ENCODE measurements around the gene ULK4.
"Not testable (repeated sequence)": the region's sequence is repeated elsewhere in the genome, so short reads cannot be mapped to it uniquely, and the experiment has no call there.

ULK4 gene

GRCh38 chr3:41477399-41478014, 484.4 kb downstream of the ULK4 start:
- H3K4me3 ChIP-seq (ENCODE audit: low read depth, low read length) = no peak overlapping the region
- no peak for DNase-seq (ENCODE audit: low read depth)

GRCh38 chr3:41469083-41469482, 492.8 kb downstream of the ULK4 start:
- no peak for DNase-seq (ENCODE audit: low read depth)

GRCh38 chr3:41467481-41467880, 494.4 kb downstream of the ULK4 start:
- no peak overlapping the region for H3K4me3 ChIP-seq (ENCODE audit: low read depth, low read length)
- no peak for DNase-seq (ENCODE audit: low read depth)

More at GRCh38 chr3:41469083-41469482, 492.8 kb downstream of the ULK4 start:
- no peak overlapping the region for H3K4me3 ChIP-seq (ENCODE audit: low read depth, low read length)

DNA sequence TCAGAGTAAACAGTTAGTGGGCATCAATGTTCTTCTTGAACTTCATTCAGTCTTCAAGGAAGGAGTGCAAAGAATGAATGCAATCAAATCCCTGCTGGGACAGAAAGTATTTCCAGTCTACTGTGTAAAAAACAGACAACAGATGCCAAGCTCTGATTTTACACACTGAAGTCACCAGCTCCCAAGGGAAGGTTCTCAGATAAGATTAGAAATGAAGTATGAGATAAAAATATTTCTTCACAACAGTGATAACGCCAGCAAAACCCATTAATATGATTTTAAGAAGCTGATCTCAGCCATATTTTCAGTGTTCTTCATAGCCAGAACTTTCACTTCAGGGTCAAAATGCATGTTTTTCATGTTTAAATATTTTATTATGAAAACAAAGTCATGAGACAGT, 497.0 kb downstream of the ULK4 start:
- H3K4me3 ChIP-seq (ENCODE audit: low read depth, low read length) = no peak overlapping the region
- no peak for DNase-seq (ENCODE audit: low read depth)

DNA sequence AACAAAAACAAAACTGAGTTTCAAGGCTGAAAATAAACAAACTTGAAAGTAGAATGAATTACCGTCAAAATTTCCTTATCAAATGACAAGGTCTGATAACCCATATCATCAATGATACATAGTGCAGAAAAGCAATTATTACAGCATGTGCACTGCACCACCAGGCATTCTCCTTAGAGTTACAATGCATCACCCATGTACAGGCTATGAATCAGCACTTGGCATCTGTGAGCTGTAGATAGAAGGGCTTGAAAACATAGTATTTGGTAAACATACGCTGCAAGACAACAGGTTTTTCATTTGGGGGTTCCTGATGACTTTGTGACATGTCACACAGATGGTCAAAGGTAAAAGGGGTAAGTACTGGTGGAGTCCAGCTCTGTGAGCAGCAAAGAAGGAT, 497.5 kb downstream of the ULK4 start:
- H3K4me3 ChIP-seq (ENCODE audit: low read depth, low read length) = no peak overlapping the region
- DNase-seq (ENCODE audit: low read depth) = no peak

GRCh38 chr3:41462103-41462691, 499.7 kb downstream of the ULK4 start:
- no peak for DNase-seq (ENCODE audit: low read depth)
- no peak overlapping the region for H3K4me3 ChIP-seq (ENCODE audit: low read depth, low read length)

GRCh38 chr3:41460736-41461135, 501.2 kb downstream of the ULK4 start:
- H3K4me3 ChIP-seq (ENCODE audit: low read depth, low read length) = no peak overlapping the region
- DNase-seq (ENCODE audit: low read depth) = no peak

- no peak for DNase-seq (ENCODE audit: low read depth)
- H3K4me3 ChIP-seq (ENCODE audit: low read depth, low read length) = no peak overlapping the region
These were observed 504.7 kb downstream of the ULK4 start for GRCh38 chr3:41457176-41457575.

DNA sequence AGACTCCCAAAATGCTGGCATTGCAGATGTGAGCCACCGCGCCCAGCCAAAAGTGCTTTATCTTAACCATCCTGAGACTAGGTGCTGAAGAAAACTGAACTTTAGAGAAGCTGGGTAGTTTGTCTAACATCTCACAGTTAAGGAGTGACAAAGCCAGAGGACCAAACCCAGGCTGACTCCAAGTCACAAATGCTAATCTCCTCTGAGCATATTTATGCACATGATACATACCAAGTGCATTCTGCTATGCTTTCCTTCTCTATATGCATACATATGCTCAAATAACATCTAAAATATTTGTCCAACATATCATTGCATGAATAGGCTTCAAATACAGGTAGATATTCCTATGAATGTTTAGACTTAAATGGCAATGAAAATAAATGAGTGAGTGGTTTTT, 505.7 kb downstream of the ULK4 start:
- no peak for DNase-seq (ENCODE audit: low read depth)

DNA sequence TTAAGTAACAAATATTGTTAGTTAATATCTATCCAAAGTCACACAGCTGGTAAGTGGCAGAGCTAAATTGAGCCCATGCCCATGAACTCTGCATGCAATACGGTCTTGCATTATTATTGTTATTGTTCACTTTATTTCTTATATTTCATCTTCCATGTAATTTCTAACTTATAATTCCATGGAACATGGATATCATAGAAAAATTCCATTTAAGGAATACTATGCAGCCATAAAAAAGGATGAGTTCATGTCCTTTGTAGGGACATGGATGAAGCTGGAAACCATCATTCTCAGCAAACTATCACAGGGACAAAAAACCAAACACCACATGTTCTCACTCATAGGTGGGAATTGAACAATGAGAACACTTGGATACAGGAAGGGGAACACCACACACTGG, 508.3 kb downstream of the ULK4 start:
- H3K4me3 ChIP-seq (ENCODE audit: low read depth, low read length); DNase-seq (ENCODE audit: low read depth): not testable (repeated sequence)

More for the DNA sequence above, 505.7 kb downstream of the ULK4 start:
- no peak overlapping the region for H3K4me3 ChIP-seq (ENCODE audit: low read depth, low read length)

DNA sequence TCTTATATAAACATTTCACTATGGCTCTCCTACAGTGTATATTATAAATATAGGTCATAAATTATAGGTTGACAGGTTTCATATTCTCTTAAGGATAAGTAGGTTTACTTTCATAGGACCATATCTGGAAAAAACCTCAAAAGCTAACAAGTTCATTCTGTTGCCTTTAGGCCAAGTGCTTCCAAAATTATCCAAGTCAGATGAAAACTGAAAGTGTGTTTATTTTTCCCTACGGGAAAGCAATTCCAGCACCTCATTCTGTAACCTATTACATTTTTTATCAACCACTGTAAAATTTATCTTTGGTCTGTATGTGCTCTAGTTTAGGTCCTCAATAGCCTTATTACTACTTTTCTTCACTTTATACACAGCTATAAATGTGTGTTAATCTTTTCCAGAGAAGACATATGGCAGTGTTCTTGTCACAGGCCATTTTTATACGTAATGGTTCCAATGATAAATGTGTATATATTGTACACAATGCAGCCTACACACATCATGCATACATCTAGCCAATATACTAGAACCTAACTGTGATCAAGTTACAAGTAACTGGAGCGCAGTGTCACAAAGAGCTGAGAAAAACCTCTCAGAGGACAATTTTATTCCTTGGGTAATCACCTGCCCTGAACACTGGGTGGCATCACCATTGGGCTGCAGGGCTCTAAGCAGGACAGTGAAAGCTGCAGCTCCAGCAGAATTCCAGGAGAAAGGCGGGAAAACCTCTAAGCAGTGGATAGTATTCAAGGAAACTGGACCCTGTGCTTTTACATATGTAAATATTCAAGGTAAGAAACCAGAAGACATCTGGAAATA, 511.3 kb downstream of the ULK4 start:
- no peak for DNase-seq (ENCODE audit: low read depth)
- no peak overlapping the region for H3K4me3 ChIP-seq (ENCODE audit: low read depth, low read length)

- DNase-seq (ENCODE audit: low read depth) = no peak
- H3K4me3 ChIP-seq (ENCODE audit: low read depth, low read length) = no peak overlapping the region
These were observed 513.5 kb downstream of the ULK4 start for GRCh38 chr3:41448396-41448795.

GRCh38 chr3:41447701-41448100, 514.2 kb downstream of the ULK4 start:
- no peak for DNase-seq (ENCODE audit: low read depth)
- H3K4me3 ChIP-seq (ENCODE audit: low read depth, low read length) = no peak overlapping the region

GRCh38 chr3:41446316-41446715, 515.6 kb downstream of the ULK4 start:
- not testable (repeated sequence) for DNase-seq (ENCODE audit: low read depth); H3K4me3 ChIP-seq (ENCODE audit: low read depth, low read length)

- H3K4me3 ChIP-seq (ENCODE audit: low read depth, low read length) = no peak overlapping the region
- no peak for DNase-seq (ENCODE audit: low read depth)
These were observed 520.3 kb downstream of the ULK4 start for GRCh38 chr3:41441568-41441967.

DNA sequence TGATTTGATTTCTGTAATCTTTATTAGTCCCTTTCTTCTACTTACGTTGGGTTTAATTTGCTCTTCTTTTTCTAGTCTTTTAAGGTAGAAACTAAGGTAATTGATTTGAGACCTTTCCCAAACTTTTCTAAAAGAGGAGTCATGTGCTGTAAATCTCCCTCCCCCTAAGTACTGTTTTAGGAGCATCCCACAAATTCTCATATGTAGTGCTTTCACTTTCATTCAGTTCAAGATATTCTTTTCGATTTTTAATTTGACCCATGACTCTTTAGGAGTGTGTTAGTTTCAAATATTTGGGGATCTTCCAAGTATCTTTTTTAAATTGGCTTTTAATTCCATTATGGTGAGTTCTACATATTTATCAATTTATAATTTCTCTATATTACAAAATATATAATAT, 520.8 kb downstream of the ULK4 start:
- no peak overlapping the region for H3K4me3 ChIP-seq (ENCODE audit: low read depth, low read length)
- DNase-seq (ENCODE audit: low read depth) = no peak

DNA sequence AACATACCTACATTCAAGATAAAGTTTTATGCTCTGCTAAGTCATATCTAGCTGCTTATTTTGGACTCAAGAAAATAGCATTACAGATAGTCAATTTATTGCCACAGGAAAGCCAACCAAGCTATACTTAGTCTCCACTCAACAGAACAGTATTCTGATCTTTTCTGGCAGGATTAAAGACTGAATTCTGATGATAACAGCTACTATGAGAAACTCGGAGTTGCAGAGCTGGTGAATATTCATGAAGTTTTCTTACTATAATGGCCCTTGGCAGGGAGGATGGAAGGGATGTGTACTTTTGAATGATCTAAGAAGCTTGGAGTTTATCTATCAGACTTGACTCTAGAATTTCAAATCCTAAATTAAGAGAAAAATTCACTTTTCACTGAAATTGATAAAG, 524.9 kb downstream of the ULK4 start:
- H3K4me3 ChIP-seq (ENCODE audit: low read depth, low read length) = no peak overlapping the region
- DNase-seq (ENCODE audit: low read depth) = no peak

GRCh38 chr3:41434781-41435180, 527.1 kb downstream of the ULK4 start:
- DNase-seq (ENCODE audit: low read depth) = no peak
- H3K4me3 ChIP-seq (ENCODE audit: low read depth, low read length) = no peak overlapping the region

GRCh38 chr3:41431386-41431785, 530.5 kb downstream of the ULK4 start:
- no peak for DNase-seq (ENCODE audit: low read depth)
- no peak overlapping the region for H3K4me3 ChIP-seq (ENCODE audit: low read depth, low read length)

DNA sequence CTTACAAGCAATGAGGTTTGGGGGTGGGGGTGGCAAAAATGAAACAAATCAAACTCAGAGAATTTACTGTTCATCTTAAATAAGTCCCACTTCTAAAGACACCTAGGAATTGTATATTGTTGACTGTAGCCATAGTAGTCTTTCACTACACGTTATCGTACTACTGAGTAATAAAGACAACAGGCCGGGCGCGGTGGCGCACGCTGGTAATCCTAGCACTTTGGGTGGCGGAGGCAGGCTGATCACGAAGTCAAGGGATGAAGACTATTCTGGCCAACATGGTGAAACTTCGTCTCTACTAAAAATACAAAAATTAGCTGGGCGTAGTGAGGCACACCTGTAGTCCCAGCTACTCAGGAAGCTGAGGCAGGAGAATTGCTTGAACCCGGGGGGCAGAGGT, 531.0 kb downstream of the ULK4 start:
- no peak overlapping the region for H3K4me3 ChIP-seq (ENCODE audit: low read depth, low read length)
- no peak for DNase-seq (ENCODE audit: low read depth)

- H3K4me3 ChIP-seq (ENCODE audit: low read depth, low read length) = no peak overlapping the region
- DNase-seq (ENCODE audit: low read depth) = no peak
These were observed 531.5 kb downstream of the ULK4 start for GRCh38 chr3:41430391-41430790.

All from skeletal muscle cell (primary cell).